Mesendoderm (in vitro differentiated cells): ENCODE measurements around the gene CYB5D1.

Experiments
- DNase-seq: peaks from one replicate; pipeline ENCODE4 v3.0.0; 2013
- H2AK5ac ChIP-seq: 2 replicates; pipeline ENCODE4 v1.6.1; 2013; ENCODE audit warnings: low read length, inconsistent platforms
- H2BK120ac ChIP-seq: 2 replicates; pipeline ENCODE4 v1.6.1; 2013; ENCODE audit warnings: low read depth, mild to moderate bottlenecking, low read length, moderate library complexity, mixed read lengths
- H2BK15ac ChIP-seq: replicated peaks from 2 replicates; pipeline ENCODE4 v1.6.1; 2013; ENCODE audit warnings: low read depth, mild to moderate bottlenecking, moderate library complexity
- H2BK5ac ChIP-seq: 2 replicates; pipeline ENCODE4 v1.6.1; 2013; ENCODE audit warnings: low read length, inconsistent platforms
- H3K18ac ChIP-seq: 2 replicates; pipeline ENCODE4 v1.6.1; 2013; ENCODE audit warnings: mild to moderate bottlenecking, low read length, mixed read lengths
- H3K23ac ChIP-seq: one replicate; pipeline ENCODE4 v1.6.1; 2013; ENCODE audit warnings: low read length
- H3K27ac ChIP-seq: 2 replicates; pipeline ENCODE4 v1.5.1; 2013; ENCODE audit warnings: low read depth, mild to moderate bottlenecking, inconsistent platforms, low read length, moderate library complexity
- H3K27me3 ChIP-seq: 2 replicates; pipeline ENCODE4 v1.6.1; 2013; ENCODE audit warnings: low read length, control low read depth, mild to moderate bottlenecking, inconsistent platforms; ENCODE audit not compliant: insufficient read depth, poor library complexity
- H3K36me3 ChIP-seq: 2 replicates; pipeline ENCODE4 v1.6.1; 2013; ENCODE audit warnings: low read length, inconsistent platforms; ENCODE audit not compliant: control insufficient read depth, insufficient read depth
- H3K4ac ChIP-seq: one replicate; pipeline ENCODE4 v1.6.1; 2013; ENCODE audit warnings: low read depth, mild to moderate bottlenecking, low read length, moderate library complexity
- H3K4me1 ChIP-seq: 2 replicates; pipeline ENCODE4 v1.6.1; 2013; ENCODE audit warnings: low read depth, low read length, inconsistent platforms; ENCODE audit not compliant: control insufficient read depth
- H3K4me2 ChIP-seq: 2 replicates; pipeline ENCODE4 v1.6.1; 2013; ENCODE audit warnings: low read length
- H3K4me3 ChIP-seq: 2 replicates; pipeline ENCODE4 v1.5.1; 2013; ENCODE audit warnings: mild to moderate bottlenecking, low read length
- H3K56ac ChIP-seq: one replicate; pipeline ENCODE4 v1.6.1; 2013; ENCODE audit warnings: low read length
- H3K79me1 ChIP-seq: 2 replicates; pipeline ENCODE4 v1.6.1; 2013; ENCODE audit warnings: low read length, inconsistent platforms
- H3K79me2 ChIP-seq: 2 replicates; pipeline ENCODE4 v1.6.1; 2013; ENCODE audit warnings: mild to moderate bottlenecking, low read length; ENCODE audit not compliant: control insufficient read depth, insufficient read depth
- H3K9ac ChIP-seq: 2 replicates; pipeline ENCODE4 v1.6.1; 2013; ENCODE audit warnings: low read length, inconsistent platforms
- H4K5ac ChIP-seq: one replicate; pipeline ENCODE4 v1.6.1; 2013; ENCODE audit warnings: low read length
- H4K8ac ChIP-seq: one replicate; pipeline ENCODE4 v1.6.1; 2013; ENCODE audit warnings: low read depth, mild to moderate bottlenecking, control low read depth, low read length, moderate library complexity
- WGBS: extraction: QIAGEN DNeasy Blood & Tissue Kit; methylation state at CpG from one replicate; pipeline ENCODE4 v1.1.7; 2013; ENCODE audit warnings: low lambda C conversion rate, missing lambda C conversion rate; ENCODE audit not compliant: insufficient coverage; ENCODE audit errors: extremely low coverage; 5-methylcytosine and 5-hydroxymethylcytosine counted together

Gene CYB5D1

GRCh38 chr17:7855660-7856010, 2.2 kb upstream of the CYB5D1 start:
- Histone ChIP-seq H3K27me3 (peaks cover 9% of the 10 kb centered on the region), H2BK15ac (no peak overlapping the region), H3K4me2 (peak overlapping the region; percentile 74), H3K27ac (no peak overlapping the region), H3K18ac (no peak overlapping the region), H3K9ac (peak overlapping the region; percentile 27), H2AK5ac (no peak overlapping the region), H2BK5ac (no peak overlapping the region), H3K23ac (no peak overlapping the region), H3K4me1 (peaks cover 7% of the 10 kb centered on the region), H3K79me2 (no peaks in the 10 kb centered on the region), H3K79me1 (peaks cover 6% of the 10 kb centered on the region), H4K5ac (no peak overlapping the region), H2BK120ac (no peak overlapping the region), H3K56ac (peak overlapping the region; percentile 86), H3K36me3 (no peaks in the 10 kb centered on the region), H3K4ac (no peak overlapping the region), H4K8ac (no peak overlapping the region), H3K4me3 (no peak overlapping the region)
- no peak for DNase-seq
- WGBS: no CpG with 5 or more reads among the region's 15 CpGs

- H3K4ac ChIP-seq: no peak overlapping the region
- DNase-seq: no peak
- peaks cover 7% of the 10 kb centered on the region for H3K4me1 ChIP-seq
- peaks cover 9% of the 10 kb centered on the region for H3K27me3 ChIP-seq
- no CpG with 5 or more reads among the region's 29 CpGs for WGBS
- H3K79me2 ChIP-seq: no peaks in the 10 kb centered on the region
- peak overlapping the region; percentile 93 for H3K56ac ChIP-seq
- no peak overlapping the region for H2AK5ac ChIP-seq
- H3K18ac ChIP-seq: no peak overlapping the region
- peak overlapping the region; percentile 63 for H3K4me3 ChIP-seq
- H3K79me1 ChIP-seq: peaks cover 6% of the 10 kb centered on the region
- H3K4me2 ChIP-seq: peak overlapping the region; percentile 89
- H3K9ac ChIP-seq: peak overlapping the region; percentile 83
- peak overlapping the region; percentile 59 for H3K23ac ChIP-seq
- H4K8ac ChIP-seq: no peak overlapping the region
- no peak overlapping the region for H4K5ac ChIP-seq
- H2BK5ac ChIP-seq: no peak overlapping the region
- H3K27ac ChIP-seq: peak overlapping the region; percentile 13
- H2BK120ac ChIP-seq: no peak overlapping the region
- no peaks in the 10 kb centered on the region for H3K36me3 ChIP-seq
- H2BK15ac ChIP-seq: no peak overlapping the region
Observed at GRCh38 chr17:7856011-7856810, 1.6 kb upstream of the CYB5D1 start.

- Histone ChIP-seq H3K18ac (peak within 1 kb of the TSS; percentile 92), H3K4me3 (peak within 1 kb of the TSS; percentile 69), H3K9ac (peak within 1 kb of the TSS; percentile 83), H3K36me3 (no peaks in the 10 kb centered on the region), H3K79me2 (no peaks in the 10 kb centered on the region), H3K4me1 (peaks cover 7% of the 10 kb centered on the region), H3K27me3 (peaks cover 9% of the 10 kb centered on the region), H3K79me1 (peaks cover 6% of the 10 kb centered on the region), H3K4me2 (peak within 1 kb of the TSS; percentile 89), H2BK120ac (peak within 1 kb of the TSS; percentile 98), H3K23ac (peak within 1 kb of the TSS; percentile 81), H2BK5ac (peak within 1 kb of the TSS; percentile 97), H2BK15ac (no peak within 1 kb of the TSS), H3K4ac (no peak within 1 kb of the TSS), H4K5ac (no peak within 1 kb of the TSS), H4K8ac (no peak within 1 kb of the TSS), H3K56ac (peak within 1 kb of the TSS; percentile 96), H3K27ac (peak within 1 kb of the TSS; percentile 89), H2AK5ac (no peak within 1 kb of the TSS)
- DNase-seq: peak; percentile 100
- WGBS: no CpG with 5 or more reads among the region's 64 CpGs
Observed at GRCh38 chr17:7856811-7857712, 741 bp upstream of the CYB5D1 start, which contains the start of gene NAA38. NAA38 (minus strand) TSS chr17:7857559; CDS start chr17:7857463, 96 bp downstream.

GRCh38 chr17:7858522-7858810, 663 bp downstream of the CYB5D1 start:
- H2AK5ac ChIP-seq: no peak overlapping the region
- H4K5ac ChIP-seq: no peak overlapping the region
- H3K4me2 ChIP-seq: peak overlapping the region; percentile 89
- no peak overlapping the region for H3K23ac ChIP-seq
- no peak overlapping the region for H3K27ac ChIP-seq
- H3K4me3 ChIP-seq: peak overlapping the region; percentile 69
- no peak overlapping the region for H3K4ac ChIP-seq
- H3K79me1 ChIP-seq: peaks cover 6% of the 10 kb centered on the region
- DNase-seq: peak; percentile 84
- peak overlapping the region; percentile 76 for H3K9ac ChIP-seq
- no peaks in the 10 kb centered on the region for H3K79me2 ChIP-seq
- peaks cover 2% of the 10 kb centered on the region for H3K27me3 ChIP-seq
- no peak overlapping the region for H2BK15ac ChIP-seq
- no peaks in the 10 kb centered on the region for H3K36me3 ChIP-seq
- H2BK5ac ChIP-seq: peak overlapping the region; percentile 77
- H3K56ac ChIP-seq: peak overlapping the region; percentile 93
- H4K8ac ChIP-seq: no peak overlapping the region
- WGBS: no CpG with 5 or more reads among the region's 20 CpGs
- H2BK120ac ChIP-seq: no peak overlapping the region
- H3K4me1 ChIP-seq: peaks cover 7% of the 10 kb centered on the region
- no peak overlapping the region for H3K18ac ChIP-seq

GRCh38 chr17:7859028-7859427, 1.2 kb downstream of the CYB5D1 start:
- Histone ChIP-seq H2BK120ac (no peak overlapping the region), H4K8ac (no peak overlapping the region), H2AK5ac (no peak overlapping the region), H2BK15ac (no peak overlapping the region), H3K27ac (no peak overlapping the region), H3K27me3 (peaks cover 2% of the 10 kb centered on the region), H3K4me3 (peak overlapping the region; percentile 69), H3K4me2 (peak overlapping the region; percentile 89), H2BK5ac (no peak overlapping the region), H3K4ac (no peak overlapping the region), H3K9ac (peak overlapping the region; percentile 76), H3K18ac (no peak overlapping the region), H3K56ac (peak overlapping the region; percentile 93), H4K5ac (no peak overlapping the region), H3K36me3 (no peaks in the 10 kb centered on the region), H3K79me2 (no peaks in the 10 kb centered on the region), H3K23ac (no peak overlapping the region), H3K79me1 (peaks cover 6% of the 10 kb centered on the region), H3K4me1 (peaks cover 7% of the 10 kb centered on the region)
- no CpG with 5 or more reads among the region's 8 CpGs for WGBS
- no peak for DNase-seq
